AG10803 (cell line): Measurements from ENCODE around the gene EIF3M.

Experiments used
- DNase-seq: peaks from one replicate; pipeline ENCODE4 v3.0.0; 2010; ENCODE audit warnings: low read depth
- H3K4me3 ChIP-seq: 2 replicates; pipeline ENCODE4 v1.5.1; 2011; ENCODE audit warnings: mild to moderate bottlenecking, low read length, control low read depth
- CTCF ChIP-seq: conservative IDR thresholded peaks from 2 replicates; pipeline ENCODE4 v1.5.1; 2011; ENCODE audit warnings: mild to moderate bottlenecking, low read length, control low read depth, inconsistent platforms

EIF3M gene

GRCh38 chr11:32562839-32563599 lies 20.6 kb upstream of the EIF3M start:
- TF ChIP-seq CTCF = no peak
- no peak overlapping the region for H3K4me3 ChIP-seq
- no peak for DNase-seq

DNA sequence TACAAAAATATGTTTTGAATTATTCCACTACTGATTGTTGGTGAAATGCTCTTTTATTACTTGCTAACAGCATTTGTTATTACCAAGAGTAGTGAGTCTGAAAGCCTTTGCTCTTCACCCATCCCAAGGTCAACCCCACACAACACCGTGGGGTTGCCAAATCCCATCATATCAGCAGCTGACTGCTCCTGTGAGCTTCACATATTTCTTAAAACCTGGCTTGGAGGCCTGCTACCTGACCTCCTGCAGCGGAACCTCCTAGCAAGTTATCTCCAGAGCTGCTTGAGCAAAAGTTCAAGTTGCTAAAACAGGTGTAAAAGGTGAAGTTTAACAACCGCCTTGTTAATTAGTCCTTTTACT lies 20.1 kb upstream of the EIF3M start:
- H3K4me3 ChIP-seq = no peak overlapping the region
- no peak for TF ChIP-seq CTCF
- DNase-seq = no peak

GRCh38 chr11:32566517-32566916 lies 17.1 kb upstream of the EIF3M start:
- TF ChIP-seq CTCF = no peak
- H3K4me3 ChIP-seq = no peak overlapping the region
- no peak for DNase-seq

GRCh38 chr11:32567154-32567553 lies 16.5 kb upstream of the EIF3M start:
- TF ChIP-seq CTCF = no peak
- H3K4me3 ChIP-seq = no peak overlapping the region

DNA sequence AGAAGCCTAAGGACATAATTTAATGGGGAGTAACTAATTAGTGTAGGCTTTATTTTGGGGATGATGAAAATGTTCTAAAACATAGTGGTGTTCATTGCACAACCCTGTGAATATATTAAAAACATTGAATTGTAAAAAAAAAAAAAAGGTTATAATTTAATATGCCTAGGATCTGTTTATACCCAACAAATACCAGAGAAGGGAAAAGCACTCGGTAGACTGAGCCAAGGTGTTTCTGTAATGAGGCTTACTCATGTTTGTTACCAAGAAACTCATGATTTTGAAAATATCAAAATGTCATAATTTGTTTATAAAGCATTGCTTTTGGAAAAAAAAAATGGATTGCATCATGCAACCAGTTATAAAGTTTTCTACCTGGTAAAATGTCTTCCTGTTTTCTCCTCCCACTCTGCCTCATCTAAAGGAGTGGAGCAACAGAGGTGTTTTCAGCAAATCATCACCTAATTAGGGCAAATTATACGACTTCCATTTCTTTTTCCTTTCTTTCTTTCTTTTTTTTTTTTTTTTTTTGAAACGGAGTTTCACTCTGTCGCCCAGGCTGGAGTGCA lies 14.2 kb upstream of the EIF3M start:
- no peak overlapping the region for H3K4me3 ChIP-seq
- DNase-seq = no peak
- TF ChIP-seq CTCF = no peak

More at GRCh38 chr11:32567154-32567553, 16.5 kb upstream of the EIF3M start:
- no peak for DNase-seq

- no peak overlapping the region for H3K4me3 ChIP-seq
- TF ChIP-seq CTCF = no peak
Observed at GRCh38 chr11:32571039-32571438, 12.6 kb upstream of the EIF3M start.

GRCh38 chr11:32573228-32573627 lies 10.4 kb upstream of the EIF3M start:
- no peak overlapping the region for H3K4me3 ChIP-seq
- no peak for DNase-seq
- no peak for TF ChIP-seq CTCF

More at GRCh38 chr11:32571039-32571438, 12.6 kb upstream of the EIF3M start:
- no peak for DNase-seq
